GM21825 (cell line): ENCODE results near the gene SYNPO.

Experiments used
- ATAC-seq: cut with Tn5 transposase; IDR thresholded peaks from one replicate; pipeline ENCODE4 v1.9.1; 2021; ENCODE audit warnings: mild to moderate bottlenecking, moderate library complexity; ENCODE audit not compliant: unreplicated experiment

The SYNPO gene

GRCh38 chr5:150641824-150642566 is 1.5 kb downstream of the SYNPO start:
- no peak for ATAC-seq

DNA sequence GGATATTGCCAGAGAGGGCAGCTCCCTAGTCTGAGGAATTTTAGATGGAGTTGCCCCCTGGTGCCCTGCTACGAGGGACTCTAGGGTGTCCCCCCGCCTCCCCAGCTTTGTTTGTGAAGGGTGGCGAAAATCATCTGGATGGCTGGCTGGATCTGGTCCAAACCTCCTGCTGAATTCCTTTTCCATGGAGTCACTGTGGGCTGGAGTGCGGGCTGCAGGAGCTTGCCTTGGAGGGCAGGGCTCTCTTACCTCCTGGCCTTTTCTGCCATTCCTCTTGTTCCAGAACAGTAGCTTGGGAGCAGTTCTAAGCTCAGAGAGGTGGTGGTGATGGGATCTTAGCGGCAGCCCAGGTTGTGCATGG is 2.1 kb downstream of the SYNPO start:
- no peak for ATAC-seq

- ATAC-seq, result no peak
Observed at GRCh38 chr5:150642991-150643710, 2.7 kb downstream of the SYNPO start.

GRCh38 chr5:150644058-150644457 is 3.6 kb downstream of the SYNPO start:
- ATAC-seq, result no peak

GRCh38 chr5:150644514-150644913 is 4.1 kb downstream of the SYNPO start:
- no peak for ATAC-seq

- ATAC-seq, result no peak
Observed at GRCh38 chr5:150645070-150645700, 4.7 kb downstream of the SYNPO start.

GRCh38 chr5:150647275-150648251 is 7.1 kb downstream of the SYNPO start:
- ATAC-seq, result no peak

DNA sequence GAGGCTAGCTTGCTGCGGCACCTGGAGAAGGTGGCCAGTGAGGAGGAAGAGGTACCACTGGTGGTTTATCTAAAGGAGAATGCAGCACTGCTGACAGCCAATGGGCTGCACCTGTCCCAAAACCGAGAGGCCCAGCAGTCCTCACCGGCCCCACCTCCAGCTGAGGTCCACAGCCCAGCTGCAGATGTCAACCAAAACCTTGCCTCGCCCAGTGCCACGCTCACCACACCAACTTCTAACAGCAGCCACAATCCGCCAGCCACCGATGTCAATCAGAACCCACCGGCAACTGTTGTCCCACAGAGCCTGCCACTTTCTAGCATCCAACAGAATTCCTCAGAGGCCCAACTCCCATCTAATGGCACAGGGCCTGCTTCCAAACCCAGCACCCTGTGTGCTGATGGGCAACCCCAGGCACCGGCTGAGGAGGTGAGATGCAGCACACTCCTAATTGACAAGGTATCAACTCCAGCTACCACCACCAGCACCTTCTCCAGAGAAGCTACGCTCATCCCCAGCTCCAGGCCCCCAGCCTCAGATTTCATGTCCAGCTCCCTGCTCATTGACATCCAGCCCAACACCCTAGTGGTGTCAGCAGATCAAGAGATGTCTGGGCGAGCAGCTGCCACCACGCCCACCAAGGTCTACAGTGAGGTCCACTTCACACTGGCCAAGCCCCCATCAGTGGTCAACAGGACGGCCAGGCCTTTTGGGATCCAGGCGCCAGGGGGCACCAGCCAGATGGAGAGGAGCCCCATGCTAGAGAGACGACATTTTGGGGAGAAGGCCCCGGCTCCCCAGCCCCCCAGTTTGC is 8.0 kb downstream of the SYNPO start:
- no peak for ATAC-seq

DNA sequence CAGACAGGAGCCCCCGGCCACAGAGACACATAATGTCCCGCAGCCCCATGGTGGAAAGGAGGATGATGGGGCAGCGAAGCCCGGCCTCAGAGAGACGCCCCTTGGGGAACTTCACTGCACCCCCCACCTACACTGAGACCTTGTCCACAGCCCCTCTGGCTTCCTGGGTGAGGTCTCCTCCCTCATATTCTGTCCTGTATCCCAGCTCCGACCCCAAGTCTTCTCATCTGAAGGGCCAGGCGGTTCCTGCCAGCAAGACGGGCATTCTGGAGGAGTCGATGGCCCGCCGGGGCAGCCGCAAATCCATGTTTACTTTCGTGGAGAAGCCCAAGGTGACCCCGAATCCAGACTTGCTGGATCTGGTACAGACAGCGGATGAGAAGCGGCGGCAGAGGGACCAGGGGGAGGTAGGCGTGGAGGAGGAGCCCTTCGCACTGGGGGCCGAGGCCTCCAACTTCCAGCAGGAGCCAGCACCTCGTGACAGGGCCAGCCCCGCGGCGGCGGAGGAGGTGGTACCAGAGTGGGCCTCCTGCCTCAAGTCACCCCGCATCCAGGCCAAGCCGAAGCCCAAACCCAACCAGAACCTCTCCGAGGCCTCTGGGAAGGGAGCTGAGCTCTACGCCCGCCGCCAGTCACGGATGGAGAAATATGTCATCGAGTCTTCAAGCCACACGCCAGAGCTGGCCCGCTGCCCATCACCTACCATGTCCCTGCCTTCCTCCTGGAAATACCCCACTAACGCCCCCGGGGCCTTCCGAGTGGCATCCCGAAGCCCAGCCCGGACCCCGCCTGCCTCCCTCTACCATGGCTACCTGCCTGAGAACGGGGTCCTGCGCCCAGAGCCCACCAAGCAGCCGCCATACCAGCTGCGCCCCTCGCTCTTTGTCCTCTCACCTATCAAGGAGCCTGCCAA is 8.9 kb downstream of the SYNPO start:
- ATAC-seq, result no peak

- no peak for ATAC-seq
Observed at GRCh38 chr5:150650021-150651006, 9.9 kb downstream of the SYNPO start.

DNA sequence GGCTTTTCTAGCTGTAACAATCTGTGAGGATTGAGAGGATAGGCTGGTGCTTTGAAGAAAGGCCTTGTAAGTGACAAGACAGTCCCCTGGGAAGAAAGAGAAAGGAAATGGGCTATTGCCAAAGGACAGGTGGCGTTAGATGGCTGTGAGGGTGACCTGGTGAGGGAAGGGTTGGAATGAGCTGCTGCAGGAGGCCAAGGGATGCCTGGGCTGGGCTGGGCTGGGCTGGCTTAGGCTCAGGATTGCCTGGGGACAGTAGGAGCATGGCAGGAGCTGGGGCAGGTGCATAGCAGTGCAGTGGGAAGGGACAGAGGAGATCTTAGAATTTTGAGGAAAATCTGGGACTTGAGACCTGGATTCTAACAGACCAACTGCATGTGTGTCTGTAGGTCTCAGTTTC is 10.9 kb downstream of the SYNPO start:
- ATAC-seq, result no peak

GRCh38 chr5:150651924-150652671 is 11.6 kb downstream of the SYNPO start:
- ATAC-seq, result no peak

- ATAC-seq, result no peak
Observed at GRCh38 chr5:150653145-150653761, 12.8 kb downstream of the SYNPO start.

DNA sequence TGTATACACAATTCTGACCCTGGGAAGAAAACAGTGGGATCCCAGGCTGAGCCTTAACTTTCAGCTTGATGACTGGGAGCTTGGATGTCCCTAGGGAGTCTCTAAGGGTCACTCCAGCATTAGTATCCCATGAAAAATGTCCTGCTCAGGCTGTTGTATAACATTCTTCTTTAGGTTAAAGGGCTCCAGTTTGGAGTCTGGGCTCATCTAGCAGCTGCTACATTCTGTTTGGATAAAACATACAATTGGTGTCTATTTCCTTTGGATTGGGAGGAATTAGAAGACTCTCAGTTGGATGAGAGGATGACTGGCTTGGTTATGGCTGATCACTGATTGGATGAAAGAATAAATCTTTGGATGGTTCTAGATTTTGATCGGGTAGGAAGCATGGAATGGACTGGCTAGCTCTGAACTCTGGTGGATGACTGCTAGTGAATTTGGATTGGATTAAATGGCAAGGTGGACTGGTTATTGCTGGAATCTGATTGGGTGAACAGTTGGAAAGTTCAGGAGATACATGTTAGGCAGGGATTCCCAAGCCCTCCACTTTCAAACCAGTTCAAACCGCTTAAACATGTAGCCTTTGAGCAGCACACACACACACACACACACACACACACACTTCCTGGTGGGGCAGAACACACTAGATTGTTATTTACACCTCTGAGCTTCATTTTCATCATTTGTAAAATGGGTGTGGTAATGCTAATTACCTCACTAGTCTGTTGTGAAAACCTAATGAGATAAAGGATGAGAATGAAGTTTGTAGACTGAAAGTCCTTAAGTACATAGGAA is 13.5 kb downstream of the SYNPO start:
- ATAC-seq, result no peak

DNA sequence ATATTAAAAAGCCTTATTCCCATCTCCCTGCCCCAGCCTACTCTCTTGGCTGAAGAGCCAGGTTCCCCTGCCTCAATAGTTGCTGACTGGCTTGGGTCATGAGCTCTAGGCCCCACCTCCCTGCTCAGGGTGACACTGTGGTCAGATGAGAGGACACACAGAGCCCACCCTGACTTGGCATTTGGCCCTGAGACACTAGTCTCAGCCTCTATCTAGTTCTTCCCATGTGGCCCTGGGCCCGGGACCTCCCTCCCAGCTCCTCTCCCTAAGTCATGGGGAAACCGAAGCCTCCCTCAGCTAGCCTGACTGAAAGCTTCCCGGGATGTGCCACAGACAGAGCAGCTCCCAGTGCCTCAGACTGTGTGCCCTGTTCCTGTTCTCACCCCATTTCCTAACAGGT is 14.8 kb downstream of the SYNPO start:
- no peak for ATAC-seq
